Jurkat, Clone E6-1 (cell line): Measurements from ENCODE around the gene C2orf72.
A peak's percentile ranks its signal among the peaks of the same experiment; 100 is the strongest.

Source experiments
- DNase-seq: peaks from one replicate; pipeline ENCODE4 v3.0.0-alpha.2; 2011; ENCODE audit warnings: low read depth, low spot score
- H3K4me3 ChIP-seq: 2 replicates; pipeline ENCODE4 v1.5.1; 2011; ENCODE audit warnings: mild to moderate bottlenecking, low read length, control low read depth, moderate library complexity

The C2orf72 gene

GRCh38 chr2:231038483-231039293, 1.4 kb downstream of the C2orf72 start:
- DNase-seq: no peak
- no peak overlapping the region for H3K4me3 ChIP-seq

GRCh38 chr2:231039294-231039664, 2.0 kb downstream of the C2orf72 start:
- no peak overlapping the region for H3K4me3 ChIP-seq

GRCh38 chr2:231039821-231040364, 2.6 kb downstream of the C2orf72 start:
- no peak for DNase-seq
- H3K4me3 ChIP-seq: no peak overlapping the region

More at GRCh38 chr2:231039294-231039664, 2.0 kb downstream of the C2orf72 start:
- DNase-seq: no peak

GRCh38 chr2:231041061-231041689, 3.9 kb downstream of the C2orf72 start:
- H3K4me3 ChIP-seq: no peak overlapping the region
- DNase-seq: no peak

- no peak overlapping the region for H3K4me3 ChIP-seq
- DNase-seq: no peak
Measured at GRCh38 chr2:231043796-231044195, 6.5 kb downstream of the C2orf72 start.

GRCh38 chr2:231046916-231047273, 9.6 kb downstream of the C2orf72 start:
- H3K4me3 ChIP-seq: no peak overlapping the region
- no peak for DNase-seq

- no peak for DNase-seq
- no peak overlapping the region for H3K4me3 ChIP-seq
Measured at GRCh38 chr2:231047274-231047922, 10.1 kb downstream of the C2orf72 start.

GRCh38 chr2:231047923-231048915, 10.9 kb downstream of the C2orf72 start:
- DNase-seq: no peak
- H3K4me3 ChIP-seq: no peak overlapping the region

- H3K4me3 ChIP-seq: no peak overlapping the region
- DNase-seq: no peak
Measured at GRCh38 chr2:231049286-231050017, 12.1 kb downstream of the C2orf72 start.

GRCh38 chr2:231050018-231050901, 12.9 kb downstream of the C2orf72 start:
- DNase-seq: no peak
- no peak overlapping the region for H3K4me3 ChIP-seq

GRCh38 chr2:231051116-231051515, 13.8 kb downstream of the C2orf72 start:
- DNase-seq: no peak
- H3K4me3 ChIP-seq: no peak overlapping the region

GRCh38 chr2:231052494-231053451, 15.4 kb downstream of the C2orf72 start:
- peak; percentile 81 for DNase-seq
- peak overlapping the region; percentile 70 for H3K4me3 ChIP-seq

GRCh38 chr2:231053846-231054245, 16.5 kb downstream of the C2orf72 start:
- no peak overlapping the region for H3K4me3 ChIP-seq
- no peak for DNase-seq

GRCh38 chr2:231056453-231057416, 19.4 kb downstream of the C2orf72 start, which contains the start of gene PSMD1:
Gene PSMD1 (plus strand): TSS chr2:231056867. CDS start chr2:231057026, 159 bp downstream.
- peak within 1 kb of the TSS; percentile 97 for H3K4me3 ChIP-seq
- peak; percentile 93 for DNase-seq

- DNase-seq: no peak
- H3K4me3 ChIP-seq: peak overlapping the region; percentile 97
Measured at GRCh38 chr2:231057590-231057989, 20.3 kb downstream of the C2orf72 start.
